Measurements from ENCODE around the gene CHD6. TPM values are rescaled to one million over a fixed set of nuclear protein-coding genes. Genes with fewer than 3 reads are reported as not detected.

The CHD6 gene
- total and polyA plus RNA-seq, 2 of the 13 experiments (the other 11 are each of a cell fraction or from before 2014, with no cell fraction given), result 14.4 to 52.0 TPM

- TF ChIP-seq ZNF512B (CRISPR knock-in tag; IDR thresholded peaks at IDR 0.05; ENCODE audit: borderline replicate concordance) (no peak), FIP1L1 (IDR thresholded peaks at IDR 0.05; ENCODE audit: borderline replicate concordance, insufficient read depth, low read depth, low read length) (no peak), ZBTB40 (IDR thresholded peaks at IDR 0.05) (no peak), ZBTB40 (CRISPR knock-in tag; IDR thresholded peaks at IDR 0.05) (no peak), ATRX (CRISPR knock-in tag; IDR thresholded peaks at IDR 0.05; ENCODE audit: borderline replicate concordance) (no peak), ZNF281 (CRISPR knock-in tag; IDR thresholded peaks at IDR 0.05; ENCODE audit: borderline replicate concordance) (peak; percentile 29; the same call in 1 of the 2 replicates), HNF4G (IDR thresholded peaks at IDR 0.05; ENCODE audit: borderline replicate concordance, low read depth, low read length) (peak; percentile 88), HNF4G (CRISPR knock-in tag; IDR thresholded peaks at IDR 0.05; ENCODE audit: borderline replicate concordance, low read depth) (peak; percentile 91), SNAPC5 (CRISPR knock-in tag; IDR thresholded peaks at IDR 0.05; ENCODE audit: borderline replicate concordance) (peak; percentile 88)
These were observed 84.5 kb downstream of the CHD6 start (continued) for GRCh38 chr20:41533537-41534136.

Measured in HepG2 (cell line).